GM23248 (cell line): ENCODE data around the gene CYP27A1. TPM values are rescaled to one million over a fixed set of nuclear protein-coding genes. Genes with fewer than 3 reads are reported as not detected.

Experiments
- DNase-seq: peaks from one replicate; pipeline ENCODE4 v3.0.0-alpha.2; 2015
- H2AFZ ChIP-seq: fragments of 200-600 bp; sonication (generic); 2 replicates; pipeline ENCODE4 v1.6.1; 2016; ENCODE audit warnings: antibody characterized with exemption
- H3F3A ChIP-seq: fragments of 200-600 bp; sonication (generic); 2 replicates; pipeline ENCODE4 v1.6.1; 2016; ENCODE audit warnings: mild to moderate bottlenecking, antibody characterized with exemption, mixed run types; ENCODE audit not compliant: insufficient read depth
- H3K27ac ChIP-seq: fragments of 200-600 bp; sonication (generic); 2 replicates; pipeline ENCODE4 v1.5.1; 2016; ENCODE audit warnings: mild to moderate bottlenecking
- H3K27me3 ChIP-seq: fragments of 200-600 bp; sonication (generic); replicated peaks from 2 replicates; pipeline ENCODE4 v1.6.1; 2016; ENCODE audit warnings: mild to moderate bottlenecking; ENCODE audit not compliant: insufficient read depth
- H3K36me3 ChIP-seq: fragments of 200-600 bp; sonication (generic); 2 replicates; pipeline ENCODE4 v1.6.1; 2016; ENCODE audit warnings: low read depth, mild to moderate bottlenecking
- H3K4me1 ChIP-seq: fragments of 200-600 bp; sonication (generic); 2 replicates; pipeline ENCODE4 v1.6.1; 2016; ENCODE audit warnings: mild to moderate bottlenecking; ENCODE audit not compliant: insufficient read depth
- H3K4me2 ChIP-seq: fragments of 200-600 bp; sonication (generic); one replicate; pipeline ENCODE4 v1.6.1; 2016; ENCODE audit warnings: mild to moderate bottlenecking; ENCODE audit not compliant: unreplicated experiment
- H3K4me3 ChIP-seq: fragments of 200-600 bp; sonication (generic); 2 replicates; pipeline ENCODE4 v1.5.1; 2016; ENCODE audit warnings: mild to moderate bottlenecking
- H3K79me2 ChIP-seq: fragments of 200-600 bp; sonication (generic); 2 replicates; pipeline ENCODE4 v1.6.1; 2016; ENCODE audit warnings: mild to moderate bottlenecking; ENCODE audit not compliant: insufficient read depth
- H3K9ac ChIP-seq: fragments of 200-600 bp; sonication (generic); 2 replicates; pipeline ENCODE4 v1.6.1; 2016; ENCODE audit warnings: mild to moderate bottlenecking
- H3K9me2 ChIP-seq: fragments of 200-600 bp; sonication (generic); 2 replicates; pipeline ENCODE4 v1.6.1; 2016; ENCODE audit warnings: mixed run types, mild to moderate bottlenecking, moderate library complexity; ENCODE audit not compliant: insufficient read depth
- H3K9me3 ChIP-seq: fragments of 200-600 bp; sonication (generic); one replicate; pipeline ENCODE4 v1.6.1; 2017; ENCODE audit warnings: low read depth
- H4K20me1 ChIP-seq: fragments of 200-600 bp; sonication (generic); 2 replicates; pipeline ENCODE4 v1.6.0; 2016; ENCODE audit not compliant: insufficient read depth
- EZH2 ChIP-seq: fragments of 200-600 bp; sonication (generic); IDR thresholded peaks from 2 replicates; pipeline ENCODE4 v1.6.1; 2018; ENCODE audit warnings: antibody characterized with exemption, mild to moderate bottlenecking; ENCODE audit not compliant: insufficient read depth, poor library complexity, severe bottlenecking
- EZH2phosphoT487 ChIP-seq: fragments of 200-600 bp; sonication (generic); IDR thresholded peaks from 2 replicates; pipeline ENCODE4 v1.6.1; 2018; ENCODE audit warnings: antibody characterized with exemption, moderate library complexity, mild to moderate bottlenecking, low read depth; ENCODE audit not compliant: insufficient read depth
- WGBS, 2 experiments: methylation state at CpG; one replicate each; pipeline ENCODE4 v1.1.6; 2015 to 2017; ENCODE audit warnings: low lambda C conversion rate in 2 of 2, low coverage in 1 of 2; ENCODE audit errors: missing lambda C conversion rate in 2 of 2; 5-methylcytosine and 5-hydroxymethylcytosine counted together
- in situ Hi-C: fragments of 300-500 bp; cut with MboI; formaldehyde crosslinking; loops from 2 replicates; pipeline ENCODE4 v1.15.0; 2020
- polyA plus RNA-seq: library from polyadenylated mRNA; unstranded; fragments of >200 nt; fragmentation: Nextera tagmentation; extraction: Ambion mirVana; gene quantifications from 2 replicates; pipeline ENCODE4 v1.2.1, GENCODE V29; 2016
- total RNA-seq: library from RNA; depleted of rRNA; stranded (reverse); fragments of >200 nt; shearing (Covaris generic); gene quantifications from 2 replicates; pipeline ENCODE4 v1.2.3, GENCODE V29; 2014

The CYP27A1 gene
- total and polyA plus RNA-seq, 2 experiments from 2014 or later, result 2.9 to 4.1 TPM

DNA sequence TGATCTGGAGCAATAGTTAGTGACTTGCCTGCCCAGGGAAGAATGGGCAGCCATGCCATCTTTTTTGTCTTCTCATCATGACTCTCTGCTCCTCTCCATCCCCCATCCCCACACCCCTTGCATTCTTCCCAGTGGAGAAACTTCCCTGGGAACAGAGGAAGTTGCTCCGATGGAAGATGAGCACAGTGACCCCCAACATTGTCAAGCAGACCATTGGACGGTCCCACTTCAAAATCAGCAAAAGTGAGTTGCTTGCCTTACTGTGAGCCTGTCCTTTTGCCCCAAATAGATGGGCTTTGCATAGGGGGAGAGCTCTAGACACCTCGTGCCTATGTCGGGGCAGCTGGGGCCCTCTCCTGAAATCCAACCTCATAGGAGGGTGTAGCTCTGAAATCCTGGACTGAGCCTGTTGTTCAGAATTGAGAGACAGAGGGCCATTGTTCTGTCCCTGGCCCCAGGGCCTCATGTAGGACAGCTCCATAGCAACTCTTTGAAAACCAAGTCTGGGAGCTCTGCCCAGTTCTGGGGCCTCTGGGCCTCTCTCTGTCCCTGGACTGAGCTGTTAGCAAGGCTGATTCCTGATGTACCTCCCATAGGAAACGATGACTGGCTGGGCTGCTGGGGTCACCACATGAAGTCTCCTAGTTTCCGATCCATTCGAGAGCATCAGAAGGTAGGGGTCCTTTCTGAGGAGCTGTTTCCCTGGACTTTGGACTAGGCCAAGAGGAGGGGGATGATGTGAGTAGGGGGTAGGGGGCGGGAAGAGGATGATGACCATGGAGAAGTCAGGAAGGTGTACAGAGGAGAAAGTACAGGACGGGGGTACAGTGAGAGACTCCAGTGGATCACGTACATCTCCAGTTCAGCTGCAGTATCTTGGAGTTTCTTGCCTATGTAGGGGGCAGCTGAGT is 36.1 kb upstream of the CYP27A1 start:
- H3K27ac ChIP-seq, result no peak overlapping the region
- H3K27me3 ChIP-seq, result no peaks in the 10 kb centered on the region
- no peaks in the 10 kb centered on the region for H4K20me1 ChIP-seq
- no peaks in the 10 kb centered on the region for H3K79me2 ChIP-seq
- H3K4me2 ChIP-seq, result no peak overlapping the region
- no peak overlapping the region for H3K9ac ChIP-seq
- in situ Hi-C loops, result no loop called here
- H3K9me2 ChIP-seq, result no peaks in the 10 kb centered on the region
- no peak overlapping the region for H2AFZ ChIP-seq
- 96 to 99% methylated on average over 8 to 10 of the region's 10 CpGs for WGBS, 2 experiments
- H3K9me3 ChIP-seq, result no peaks in the 10 kb centered on the region
- H3F3A ChIP-seq, result no peaks in the 10 kb centered on the region
- TF ChIP-seq EZH2phosphoT487, result no peak
- no peak for TF ChIP-seq EZH2
- H3K36me3 ChIP-seq, result peaks cover 24% of the 10 kb centered on the region
- H3K4me1 ChIP-seq, result no peaks in the 10 kb centered on the region
- H3K4me3 ChIP-seq, result no peak overlapping the region
- peak; percentile 60 for DNase-seq

DNA sequence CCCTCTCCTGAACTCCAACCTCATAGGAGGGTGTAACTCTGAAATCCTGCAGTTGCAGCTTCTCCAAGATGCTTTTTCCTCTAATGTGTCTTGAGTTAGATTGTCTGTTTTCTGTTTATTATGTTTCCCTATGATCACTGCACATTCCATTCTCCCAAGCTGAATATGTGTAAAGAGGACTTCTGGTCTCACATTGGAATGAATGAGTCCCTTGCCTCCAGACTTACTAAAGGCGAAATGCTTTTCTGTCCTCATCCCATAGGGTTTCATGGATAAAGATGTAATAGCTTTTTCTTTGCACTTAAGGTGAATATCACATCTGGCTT is 35.5 kb upstream of the CYP27A1 start:
- Histone ChIP-seq H3K4me2 (no peak overlapping the region), H4K20me1 (no peaks in the 10 kb centered on the region), H3K9me2 (no peaks in the 10 kb centered on the region), H3K36me3 (peaks cover 25% of the 10 kb centered on the region), H3K79me2 (no peaks in the 10 kb centered on the region), H3K4me1 (no peaks in the 10 kb centered on the region), H3K9ac (no peak overlapping the region), H3K4me3 (no peak overlapping the region), H3K9me3 (no peaks in the 10 kb centered on the region), H3K27me3 (no peaks in the 10 kb centered on the region), H2AFZ (no peak overlapping the region), H3K27ac (no peak overlapping the region), H3F3A (no peaks in the 10 kb centered on the region)
- no peak for TF ChIP-seq EZH2phosphoT487
- TF ChIP-seq EZH2, result no peak
- in situ Hi-C loops, result no loop called here
- WGBS, 2 experiments, result 96 to 100% methylated on average over 1 of the region's 1 CpG
- DNase-seq, result no peak

DNA sequence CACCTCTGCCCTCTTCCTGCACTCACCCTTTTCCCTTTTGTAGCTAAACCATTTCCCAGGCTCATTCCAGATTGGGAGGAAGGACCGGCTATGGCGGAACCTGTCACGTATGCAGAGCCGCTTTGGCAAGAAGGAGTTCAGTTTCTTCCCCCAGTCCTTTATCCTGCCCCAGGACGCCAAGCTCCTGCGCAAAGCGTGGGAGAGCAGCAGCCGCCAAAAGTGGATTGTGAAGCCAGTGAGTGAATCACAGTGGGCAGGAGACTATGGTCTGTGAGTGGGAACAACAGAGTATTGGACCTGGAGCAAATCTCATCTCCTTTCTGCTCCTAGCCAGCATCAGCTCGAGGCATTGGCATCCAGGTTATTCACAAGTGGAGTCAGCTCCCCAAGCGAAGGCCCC is 35.0 kb upstream of the CYP27A1 start:
- Histone ChIP-seq H4K20me1 (no peaks in the 10 kb centered on the region), H3K27ac (no peak overlapping the region), H3K4me2 (no peak overlapping the region), H3K9me2 (no peaks in the 10 kb centered on the region), H3K9ac (no peak overlapping the region), H3K4me3 (no peak overlapping the region), H3K9me3 (no peaks in the 10 kb centered on the region), H3K79me2 (no peaks in the 10 kb centered on the region), H2AFZ (no peak overlapping the region), H3K36me3 (peaks cover 22% of the 10 kb centered on the region), H3K27me3 (no peaks in the 10 kb centered on the region), H3K4me1 (no peaks in the 10 kb centered on the region), H3F3A (no peaks in the 10 kb centered on the region)
- in situ Hi-C loops, result no loop called here
- WGBS, 2 experiments, result 94 to 97% methylated on average over 10 of the region's 10 CpGs
- no peak for DNase-seq
- TF ChIP-seq EZH2 (no peak), EZH2phosphoT487 (no peak)

DNA sequence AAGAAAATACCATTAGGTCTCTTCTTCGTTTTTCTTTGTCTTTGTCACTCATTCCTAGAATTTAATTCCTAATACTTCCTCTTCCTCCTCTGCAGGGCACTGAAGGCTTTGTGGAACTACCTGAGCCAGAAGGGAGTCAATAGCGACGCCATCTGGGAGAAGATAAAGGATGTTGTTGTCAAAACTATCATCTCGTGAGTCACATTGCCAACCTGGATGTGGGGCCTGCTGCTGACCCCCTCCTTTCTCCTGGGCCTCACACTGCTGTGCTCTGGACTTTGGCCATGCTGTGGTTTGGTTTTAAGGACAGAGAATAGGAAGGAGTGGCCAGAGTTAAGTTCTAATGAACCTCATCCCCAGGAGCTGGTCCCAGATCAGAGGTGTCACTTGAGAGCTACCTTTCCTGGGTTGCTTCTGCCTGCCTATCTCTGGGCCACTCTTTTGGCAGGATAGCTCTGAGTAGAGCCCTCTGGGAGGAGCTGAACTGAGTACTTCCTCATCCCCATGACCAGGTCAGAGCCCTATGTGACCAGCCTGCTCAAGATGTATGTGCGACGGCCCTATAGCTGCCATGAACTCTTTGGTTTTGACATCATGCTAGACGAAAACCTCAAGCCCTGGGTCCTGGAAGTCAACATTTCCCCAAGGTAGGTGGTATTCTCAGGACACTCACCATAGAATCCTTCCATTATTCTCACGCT is 33.1 kb upstream of the CYP27A1 start:
- in situ Hi-C loops, result no loop called here

More for the DNA sequence above, 33.1 kb upstream of the CYP27A1 start:
- no peak overlapping the region for H3K9ac ChIP-seq
- H3K4me3 ChIP-seq, result no peak overlapping the region
- WGBS, 2 experiments, result 94 to 98% methylated on average over 8 of the region's 8 CpGs
- H3K9me2 ChIP-seq, result no peaks in the 10 kb centered on the region
- no peaks in the 10 kb centered on the region for H3K79me2 ChIP-seq
- H3K4me1 ChIP-seq, result no peaks in the 10 kb centered on the region
- H2AFZ ChIP-seq, result no peak overlapping the region
- peaks cover 25% of the 10 kb centered on the region for H3K36me3 ChIP-seq
- H3K4me2 ChIP-seq, result no peak overlapping the region
- TF ChIP-seq EZH2, result no peak
- no peak for TF ChIP-seq EZH2phosphoT487
- H3K27ac ChIP-seq, result no peak overlapping the region
- no peaks in the 10 kb centered on the region for H4K20me1 ChIP-seq
- no peaks in the 10 kb centered on the region for H3F3A ChIP-seq
- DNase-seq, result no peak
- H3K27me3 ChIP-seq, result no peaks in the 10 kb centered on the region
- no peaks in the 10 kb centered on the region for H3K9me3 ChIP-seq
